A673 (cell line): Measurements from ENCODE around the gene TTLL11. TPM values are rescaled to one million over a fixed set of nuclear protein-coding genes. Genes with fewer than 3 reads are reported as not detected.

Experiments
- BruUV-seq: library from RNA; stranded (reverse); fragments of 400-500 nt; replicated peaks from 2 replicates; lab custom pipeline; 2021; lab: Mats Ljungman, UMichigan
- CTCF ChIA-PET: fragments of 300-600 bp; sonication (Branson Sonifier 250); formaldehyde crosslinking; loops from one replicate; lab custom pipeline; 2022; ENCODE audit warnings: antibody characterized with exemption; lab: Charles Lee
- POLR2A ChIA-PET: fragments of 300-600 bp; sonication (Branson Sonifier 250); formaldehyde crosslinking; loops from one replicate; lab custom pipeline; 2022; ENCODE audit warnings: antibody characterized with exemption; ENCODE audit not compliant: low non-redundant PET; lab: Charles Lee
- DNase-seq: peaks from one replicate; pipeline ENCODE4 v3.0.0-alpha.2; 2015; ENCODE audit warnings: low spot score
- H3K27ac ChIP-seq: fragments of 200-600 bp; sonication (generic); 2 replicates; pipeline ENCODE4 v1.5.1; 2016; ENCODE audit warnings: mixed run types, low read depth, mild to moderate bottlenecking, mixed read lengths, antibody characterized with exemption, low read length; ENCODE audit not compliant: poor library complexity, severe bottlenecking
- H3K27me3 ChIP-seq: fragments of 200-600 bp; sonication (generic); replicated peaks from 2 replicates; pipeline ENCODE4 v1.6.1; 2017; ENCODE audit warnings: mixed run types, low read depth, mild to moderate bottlenecking, mixed read lengths, antibody characterized with exemption, low read length; ENCODE audit not compliant: insufficient read depth, poor library complexity
- H3K36me3 ChIP-seq: fragments of 200-600 bp; sonication (generic); 2 replicates; pipeline ENCODE4 v1.6.1; 2016; ENCODE audit warnings: mixed run types, mild to moderate bottlenecking, mixed read lengths, antibody characterized with exemption, low read length; ENCODE audit not compliant: insufficient read depth, poor library complexity, severe bottlenecking
- H3K4me1 ChIP-seq: fragments of 200-600 bp; sonication (generic); 2 replicates; pipeline ENCODE4 v1.6.1; 2017; ENCODE audit warnings: mixed run types, mild to moderate bottlenecking, mixed read lengths, antibody characterized with exemption, low read length; ENCODE audit not compliant: insufficient read depth, poor library complexity, severe bottlenecking
- H3K4me3 ChIP-seq: fragments of 200-600 bp; sonication (generic); 2 replicates; pipeline ENCODE4 v1.5.1; 2016; ENCODE audit warnings: low read depth, mixed run types, mild to moderate bottlenecking, mixed read lengths, low read length; ENCODE audit not compliant: poor library complexity, severe bottlenecking
- H3K9me3 ChIP-seq: fragments of 200-600 bp; sonication (generic); 2 replicates; pipeline ENCODE4 v1.6.1; 2016; ENCODE audit warnings: mixed run types, low read depth, mild to moderate bottlenecking, mixed read lengths, antibody characterized with exemption, low read length; ENCODE audit not compliant: poor library complexity, severe bottlenecking
- CTCF ChIP-seq: fragments of 300-800, 200-600 bp; sonication (generic); conservative IDR thresholded peaks from 2 replicates; pipeline ENCODE4 v1.5.1; 2017; ENCODE audit warnings: low read depth, mild to moderate bottlenecking, antibody characterized with exemption, low read length, moderate library complexity, mixed read lengths
- EZH2 ChIP-seq: fragments of 200-600 bp; sonication (generic); IDR thresholded peaks from 2 replicates; pipeline ENCODE4 v1.6.1; 2017; ENCODE audit warnings: borderline replicate concordance, low read depth, mild to moderate bottlenecking, mixed read lengths, antibody characterized with exemption, low read length; ENCODE audit not compliant: poor library complexity, severe bottlenecking
- intact Hi-C: fragments of 100-400 bp; cut with micrococcal nuclease; formaldehyde crosslinking; loops from one replicate; pipeline ENCODE4 v1.10.0; 2022; ENCODE audit not compliant: unreplicated experiment
- total RNA-seq: library from RNA; stranded (reverse); gene quantifications from 2 replicates; pipeline ENCODE4 v1.2.3, GENCODE V29; 2021

The TTLL11 gene
- total RNA-seq, 1 experiment from 2014 or later = 3.0 TPM

DNA sequence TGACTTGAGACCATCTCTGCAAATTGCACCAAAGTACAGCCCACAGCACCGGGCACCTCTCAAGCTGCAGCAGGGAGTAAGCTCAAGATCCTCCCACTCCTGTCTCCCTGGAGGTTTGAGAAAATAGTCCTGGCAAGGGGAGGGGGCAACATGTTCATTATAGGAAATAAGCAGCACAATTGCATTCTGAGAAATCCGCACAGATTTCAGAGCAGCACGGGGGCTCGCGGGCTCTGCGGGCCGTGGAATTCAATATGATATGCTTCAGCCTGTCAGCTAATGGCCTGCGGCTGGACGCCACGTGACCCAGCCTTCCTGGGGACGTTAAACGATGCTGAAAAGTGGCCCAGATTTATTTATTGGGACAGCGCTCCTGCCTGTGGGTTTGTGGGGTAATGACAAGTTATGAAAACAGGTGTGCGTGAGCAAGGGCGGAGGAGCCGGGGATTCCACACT is 285.3 kb downstream of the TTLL11 start:
- TF ChIP-seq CTCF (no peak), EZH2 (no peak)
- CTCF ChIA-PET = no interaction called here
- Histone ChIP-seq H3K36me3 (no peaks in the 10 kb centered on the region), H3K4me3 (no peak overlapping the region), H3K27ac (no peak overlapping the region), H3K9me3 (no peaks in the 10 kb centered on the region), H3K27me3 (no peaks in the 10 kb centered on the region), H3K4me1 (no peaks in the 10 kb centered on the region)
- no peak for DNase-seq
- POLR2A ChIA-PET = no interaction called here
- BruUV-seq = no TSS peak
- intact Hi-C loops = no loop called here

DNA sequence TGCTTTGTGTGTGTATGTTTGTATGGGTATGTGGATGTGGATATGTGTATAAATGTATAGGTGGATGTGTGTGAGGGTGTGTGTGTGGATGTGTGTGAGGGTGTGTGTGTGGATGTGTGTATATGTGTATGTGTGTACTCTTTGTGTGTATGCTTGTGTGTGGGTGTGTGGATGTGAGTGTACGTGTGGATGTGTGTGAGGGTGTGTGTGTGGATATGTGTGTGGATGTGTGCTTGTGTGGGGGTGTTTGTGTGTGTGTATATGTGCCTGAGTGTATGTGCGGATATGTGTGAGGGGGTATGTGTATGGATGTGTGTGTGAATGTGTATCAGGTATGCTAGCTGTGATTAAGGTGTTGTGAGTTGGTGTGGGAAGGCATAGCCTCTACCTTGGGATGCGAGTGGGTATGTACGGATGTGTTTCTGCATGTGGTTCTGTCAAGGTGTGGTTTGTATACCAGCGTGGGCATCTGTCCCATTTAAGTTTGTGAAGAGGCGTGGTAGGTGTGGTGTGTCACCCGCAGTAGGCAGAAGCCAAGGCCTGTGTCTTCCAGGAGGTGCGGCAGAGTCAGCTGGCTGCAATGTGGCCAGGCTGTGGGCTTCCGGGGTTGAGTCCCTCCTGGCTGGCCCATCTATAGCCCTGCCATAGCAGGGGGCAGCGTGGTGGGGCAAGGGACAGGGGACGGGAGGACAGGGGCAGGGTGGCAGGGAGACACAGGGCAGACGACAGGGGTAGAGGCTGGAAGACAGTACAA is 285.9 kb downstream of the TTLL11 start:
- ChIA-PET CTCF (no interaction called here), POLR2A (no interaction called here)
- Histone ChIP-seq H3K4me1 (no peaks in the 10 kb centered on the region), H3K27ac (no peak overlapping the region), H3K36me3 (no peaks in the 10 kb centered on the region), H3K4me3 (no peak overlapping the region), H3K27me3 (peaks cover 3% of the 10 kb centered on the region), H3K9me3 (no peaks in the 10 kb centered on the region)
- no peak for DNase-seq
- BruUV-seq = no TSS peak
- TF ChIP-seq CTCF (no peak), EZH2 (no peak)
- intact Hi-C loops = no loop called here

- POLR2A ChIA-PET = no interaction called here
- intact Hi-C loops = no loop called here
These were observed 290.4 kb downstream of the TTLL11 start for GRCh38 chr9:121802753-121803152.

More at GRCh38 chr9:121802753-121803152, 290.4 kb downstream of the TTLL11 start:
- H3K4me1 ChIP-seq = no peaks in the 10 kb centered on the region
- no peak for TF ChIP-seq EZH2
- TF ChIP-seq CTCF = no peak
- H3K9me3 ChIP-seq = no peaks in the 10 kb centered on the region
- BruUV-seq = no TSS peak
- H3K27me3 ChIP-seq = peaks cover 9% of the 10 kb centered on the region
- H3K36me3 ChIP-seq = no peaks in the 10 kb centered on the region
- no peak overlapping the region for H3K27ac ChIP-seq
- CTCF ChIA-PET = no interaction called here
- H3K4me3 ChIP-seq = no peak overlapping the region
- no peak for DNase-seq
